GM19452 (cell line): Measurements from ENCODE around the gene OR2T33.
"Not testable (repeated sequence)": the region's sequence is repeated elsewhere in the genome, so short reads cannot be mapped to it uniquely, and the experiment has no call there.

Source experiments
- ATAC-seq: cut with Tn5 transposase; IDR thresholded peaks from one replicate; pipeline ENCODE4 v1.9.1; 2021; ENCODE audit not compliant: unreplicated experiment

OR2T33 gene

GRCh38 chr1:248277876-248278275, at the start of gene OR2T33:
Gene OR2T33, minus strand, starts transcription at chr1:248277976. Its CDS starts 4,162 bp downstream, at chr1:248273814.
- no peak for ATAC-seq

- no peak for ATAC-seq
These were observed 46.7 kb upstream of the OR2T33 start, which contains the start of gene OR2M7 for GRCh38 chr1:248324468-248324867. Gene OR2M7, minus strand, starts transcription at chr1:248324568. Its CDS starts 0 bp downstream, at chr1:248324568.

GRCh38 chr1:248316796-248317195, 39.0 kb upstream of the OR2T33 start:
- no peak for ATAC-seq

- ATAC-seq, result not testable (repeated sequence)
These were observed 29.0 kb upstream of the OR2T33 start for GRCh38 chr1:248306740-248307139.

- ATAC-seq, result no peak
These were observed 28.3 kb upstream of the OR2T33 start for GRCh38 chr1:248306103-248306502.

- ATAC-seq, result not testable (repeated sequence)
These were observed 27.9 kb upstream of the OR2T33 start for GRCh38 chr1:248305672-248306071.

GRCh38 chr1:248303324-248303723, 25.5 kb upstream of the OR2T33 start, which contains the start of gene OR2T12:
Gene OR2T12, minus strand, starts transcription at chr1:248303424. Its CDS starts 7,846 bp downstream, at chr1:248295578.
- ATAC-seq, result no peak

- no peak for ATAC-seq
These were observed 10.6 kb upstream of the OR2T33 start for GRCh38 chr1:248288391-248288790.

- ATAC-seq, result not testable (repeated sequence)
These were observed 4.6 kb downstream of the OR2T33 start for GRCh38 chr1:248273225-248273624.

- no peak for ATAC-seq
These were observed 9.6 kb downstream of the OR2T33 start for GRCh38 chr1:248268178-248268577.

GRCh38 chr1:248259309-248259708, 18.5 kb downstream of the OR2T33 start:
- ATAC-seq, result not testable (repeated sequence)

GRCh38 chr1:248243204-248243603, 34.6 kb downstream of the OR2T33 start:
- peak; percentile 89 for ATAC-seq

GRCh38 chr1:248239478-248239877, 38.3 kb downstream of the OR2T33 start:
- ATAC-seq, result no peak

GRCh38 chr1:248231117-248231516, 46.7 kb downstream of the OR2T33 start, which contains the start of gene OR2M4:
Gene OR2M4, plus strand, starts transcription at chr1:248231417. Its CDS starts 7,512 bp downstream, at chr1:248238929.
- ATAC-seq, result no peak

- no peak for ATAC-seq
These were observed 48.3 kb downstream of the OR2T33 start for GRCh38 chr1:248229360-248229908.

- ATAC-seq, result no peak
These were observed 52.2 kb downstream of the OR2T33 start for GRCh38 chr1:248225537-248225936.
